NCI-H1694 (cell line): ENCODE data around the gene NTRK2.

ENCODE experiments used
- DNase-seq: peaks from one replicate; lab custom pipeline; 2025; lab: John Stamatoyannopoulos, UW

The NTRK2 gene

GRCh38 chr9:84939774-84940173 lies 270.2 kb downstream of the NTRK2 start:
- no peak for DNase-seq

- no peak for DNase-seq
Observed at GRCh38 chr9:84940294-84940693, 270.8 kb downstream of the NTRK2 start.

GRCh38 chr9:84941792-84942191 lies 272.3 kb downstream of the NTRK2 start:
- no peak for DNase-seq

- no peak for DNase-seq
Observed at GRCh38 chr9:84943482-84944050, 274.0 kb downstream of the NTRK2 start.

- no peak for DNase-seq
Observed at GRCh38 chr9:84945878-84946538, 276.5 kb downstream of the NTRK2 start.

- no peak for DNase-seq
Observed at GRCh38 chr9:84947412-84947972, 278.0 kb downstream of the NTRK2 start.

- DNase-seq, result no peak
Observed at GRCh38 chr9:84949258-84949657, 279.7 kb downstream of the NTRK2 start.

GRCh38 chr9:84949971-84950370 lies 280.4 kb downstream of the NTRK2 start:
- no peak for DNase-seq

GRCh38 chr9:84950879-84951811 lies 281.6 kb downstream of the NTRK2 start:
- no peak for DNase-seq

- no peak for DNase-seq
Observed at GRCh38 chr9:84953252-84953773, 283.8 kb downstream of the NTRK2 start.

GRCh38 chr9:84953797-84954705 lies 284.5 kb downstream of the NTRK2 start:
- peak; percentile 1 for DNase-seq

GRCh38 chr9:84955155-84955554 lies 285.6 kb downstream of the NTRK2 start:
- no peak for DNase-seq

- DNase-seq, result no peak
Observed at GRCh38 chr9:84955971-84956370, 286.4 kb downstream of the NTRK2 start.

GRCh38 chr9:84959339-84959738 lies 289.8 kb downstream of the NTRK2 start:
- DNase-seq, result no peak

- no peak for DNase-seq
Observed at GRCh38 chr9:84966876-84967830, 297.6 kb downstream of the NTRK2 start.

- no peak for DNase-seq
Observed at GRCh38 chr9:84969084-84969483, 299.6 kb downstream of the NTRK2 start.

- DNase-seq, result no peak
Observed at GRCh38 chr9:84969736-84970135, 300.2 kb downstream of the NTRK2 start.

GRCh38 chr9:84970432-84970831 lies 300.9 kb downstream of the NTRK2 start:
- DNase-seq, result no peak

GRCh38 chr9:84971571-84971970 lies 302.0 kb downstream of the NTRK2 start:
- DNase-seq, result no peak

GRCh38 chr9:84974258-84974657 lies 304.7 kb downstream of the NTRK2 start:
- DNase-seq, result no peak
